ENCODE measurements around the gene INTS4.

- no peak for TF ChIP-seq JUND (IDR thresholded peaks at IDR 0.05)
- no peak for TF ChIP-seq CTCF (IDR thresholded peaks at IDR 0.05)
- no peak for TF ChIP-seq GABPA (IDR thresholded peaks at IDR 0.05; ENCODE audit: low read depth)
- TF ChIP-seq EP300 (IDR thresholded peaks at IDR 0.05; ENCODE audit: borderline replicate concordance in 1 of 2, low read depth in 1 of 2, low read length in 1 of 2), result no peak
- no peak for TF ChIP-seq SIN3A (IDR thresholded peaks at IDR 0.05; ENCODE audit: borderline replicate concordance, low read depth, low read length)
- no peak for TF ChIP-seq MAX (IDR thresholded peaks at IDR 0.05; ENCODE audit: low read depth)
- TF ChIP-seq EZH2phosphoT487 (IDR thresholded peaks at IDR 0.05; ENCODE audit: borderline replicate concordance, low read depth), result no peak
- no peak for TF ChIP-seq YY1 (IDR thresholded peaks at IDR 0.05; ENCODE audit: low read depth)
- no peak for TF ChIP-seq FOXM1 (IDR thresholded peaks at IDR 0.05; ENCODE audit: low read depth)
- TF ChIP-seq USF2 (IDR thresholded peaks at IDR 0.05; ENCODE audit: borderline replicate concordance, low read depth, low read length), result no peak
- no peak for TF ChIP-seq MXI1 (IDR thresholded peaks at IDR 0.05; ENCODE audit: low read depth, low read length)
Observed at GRCh38 chr11:77871855-77872254, 122.6 kb downstream of the INTS4 start.

Data from SK-N-SH (cell line).